Measurements from ENCODE around the gene KLHL17.

The KLHL17 gene

DNA sequence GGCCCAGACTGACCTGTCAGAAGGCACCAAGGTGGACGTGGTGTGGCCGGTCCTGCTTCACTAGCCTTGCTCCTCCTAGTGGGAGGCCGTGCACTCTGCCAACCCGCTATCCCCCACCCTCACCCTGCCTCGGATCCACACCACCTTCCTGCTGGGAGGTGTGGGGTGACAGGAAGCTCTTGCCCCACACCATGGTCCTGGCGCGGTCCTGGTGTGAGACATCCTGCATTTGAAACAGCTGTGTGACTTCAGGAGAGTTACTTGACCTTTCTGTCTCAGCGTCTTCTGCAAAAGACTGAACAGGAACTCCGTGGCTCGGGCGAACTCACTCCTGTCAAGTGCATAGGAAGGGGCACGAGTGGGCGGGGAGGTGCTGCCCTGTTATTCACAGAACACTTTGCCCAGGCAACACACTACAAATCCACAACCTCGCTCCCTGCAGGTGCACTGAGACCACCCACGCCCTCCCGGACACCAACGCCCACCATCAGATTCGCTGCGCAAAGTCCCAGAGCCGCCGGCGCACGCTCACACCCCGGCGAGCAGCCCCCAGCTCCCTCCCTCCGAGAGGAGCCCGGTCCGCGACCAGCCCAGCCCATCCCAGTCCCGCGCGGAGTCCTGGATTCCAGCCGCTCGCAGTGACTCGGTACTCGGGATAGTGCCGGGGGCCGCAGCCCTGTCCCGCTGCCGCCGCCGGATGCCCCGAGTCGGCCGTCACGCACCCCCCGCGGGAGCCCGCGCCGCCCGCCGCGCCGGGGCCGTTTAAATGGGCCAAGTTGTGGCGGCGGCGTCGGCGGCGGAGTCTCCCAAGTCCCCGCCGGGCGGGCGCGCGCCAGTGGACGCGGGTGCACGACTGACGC, 37.0 kb upstream of the KLHL17 start, which contains the start of gene SAMD11:
Gene SAMD11 (plus strand): TSS at position 793 of the 860 bp plus-strand sequence. CDS start 509 bp downstream, outside the sequence.
- peak; percentile 32 for DNase-seq

- no peak for DNase-seq
Observed at GRCh38 chr1:923991-924655, 36.3 kb upstream of the KLHL17 start.

DNA sequence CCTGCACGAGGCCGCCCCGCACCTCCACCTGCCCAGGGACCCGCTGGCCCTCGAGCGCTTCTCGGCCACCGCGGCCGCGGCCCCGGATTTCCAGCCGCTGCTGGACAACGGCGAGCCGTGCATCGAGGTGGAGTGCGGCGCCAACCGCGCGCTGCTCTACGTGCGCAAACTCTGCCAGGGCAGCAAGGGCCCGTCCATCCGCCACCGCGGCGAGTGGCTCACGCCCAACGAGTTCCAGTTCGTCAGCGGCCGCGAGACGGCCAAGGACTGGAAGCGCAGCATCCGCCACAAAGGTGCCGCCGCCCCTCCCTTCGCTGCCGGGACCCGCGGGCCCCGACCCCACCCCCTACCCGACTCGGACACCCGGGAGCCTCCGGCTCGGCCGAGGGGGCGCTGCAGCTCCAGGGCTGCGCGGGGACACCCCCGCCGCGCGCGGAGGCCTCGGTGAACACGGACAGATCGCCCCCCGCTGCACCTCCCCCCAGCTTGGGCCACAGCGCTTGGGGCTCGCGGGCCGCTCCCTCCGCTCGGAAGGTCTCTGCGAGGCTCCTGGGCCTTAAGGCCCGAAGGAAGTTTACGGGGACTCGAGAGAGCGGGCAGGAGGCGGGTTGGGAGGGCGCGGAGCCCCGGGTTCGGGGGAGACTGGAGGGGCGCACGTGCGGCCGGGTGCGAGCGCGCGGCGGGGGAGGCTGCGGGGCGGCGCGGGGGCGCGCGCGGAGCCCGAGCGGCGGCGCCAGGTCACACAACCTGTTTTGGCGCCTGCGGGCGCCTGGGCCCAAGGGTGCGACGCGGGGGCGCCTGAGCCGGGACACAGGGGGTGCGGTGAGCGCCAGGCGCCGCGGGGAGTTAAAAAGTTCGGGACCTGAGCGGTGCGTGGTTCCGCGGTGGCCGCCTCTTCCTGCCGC, 35.5 kb upstream of the KLHL17 start:
- no peak for DNase-seq

GRCh38 chr1:925561-926421, 34.6 kb upstream of the KLHL17 start:
- no peak for DNase-seq

GRCh38 chr1:927234-927633, 33.1 kb upstream of the KLHL17 start:
- no peak for DNase-seq

DNA sequence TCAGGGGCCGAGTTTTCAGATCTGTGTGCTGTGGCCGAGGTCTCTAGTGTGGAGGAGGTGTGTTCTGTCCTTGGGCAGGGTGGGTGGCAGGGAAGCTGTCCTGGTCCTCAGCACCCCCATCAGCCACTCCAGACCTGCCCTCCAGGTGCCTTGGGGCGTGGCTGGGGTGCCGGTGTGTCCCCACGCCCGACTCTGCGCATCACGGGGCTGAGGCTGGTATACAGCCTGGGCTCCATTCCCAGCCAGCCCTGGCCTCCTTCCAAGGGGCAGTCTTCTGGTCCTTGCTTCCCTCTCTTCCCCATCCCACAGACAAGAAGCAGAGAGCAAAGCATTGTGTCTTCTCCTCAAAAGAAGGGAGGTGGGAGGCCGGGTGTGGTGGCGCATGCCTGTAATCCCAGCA, 32.6 kb upstream of the KLHL17 start:
- no peak for DNase-seq

DNA sequence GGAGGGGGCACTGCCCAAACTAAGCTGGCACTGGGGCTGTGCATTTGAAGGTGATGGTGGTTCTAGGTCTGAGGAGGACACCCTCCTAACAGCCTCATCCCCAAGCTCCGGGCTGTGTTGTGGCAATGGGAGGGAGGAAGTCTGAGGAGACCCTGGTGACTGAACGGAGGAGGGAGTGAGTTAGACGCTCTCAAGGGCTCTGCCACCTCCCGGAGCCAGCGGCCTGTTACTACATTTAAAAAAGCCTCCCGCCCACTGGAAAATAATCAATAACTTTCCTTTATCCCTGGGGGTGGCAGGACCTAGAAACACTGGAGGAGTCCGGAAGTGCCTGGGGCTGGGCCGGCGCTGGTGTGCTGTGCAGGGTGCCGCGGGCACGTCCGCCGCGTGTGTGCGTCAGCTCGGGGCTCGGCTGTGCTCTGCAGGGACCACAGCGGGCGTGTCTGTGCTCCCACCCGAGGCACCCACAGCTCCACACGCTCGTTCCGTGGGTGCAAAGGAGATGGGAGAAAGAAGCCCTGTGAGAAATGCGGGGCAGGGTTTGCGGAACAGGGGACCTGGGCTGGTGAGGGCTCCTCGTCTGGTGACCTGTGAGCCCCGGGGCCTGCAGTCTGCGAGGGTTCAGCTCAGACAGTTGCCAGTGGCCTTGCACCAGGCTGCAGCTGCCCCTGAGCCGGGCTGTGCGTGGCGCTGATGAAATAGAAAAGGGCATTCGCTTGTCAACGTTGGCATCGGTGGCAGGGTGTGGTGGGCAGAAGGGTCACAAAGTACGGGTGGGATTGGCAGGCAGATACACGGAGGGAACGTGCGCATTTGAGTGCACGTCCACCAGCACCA, 31.3 kb upstream of the KLHL17 start:
- DNase-seq = no peak

DNA sequence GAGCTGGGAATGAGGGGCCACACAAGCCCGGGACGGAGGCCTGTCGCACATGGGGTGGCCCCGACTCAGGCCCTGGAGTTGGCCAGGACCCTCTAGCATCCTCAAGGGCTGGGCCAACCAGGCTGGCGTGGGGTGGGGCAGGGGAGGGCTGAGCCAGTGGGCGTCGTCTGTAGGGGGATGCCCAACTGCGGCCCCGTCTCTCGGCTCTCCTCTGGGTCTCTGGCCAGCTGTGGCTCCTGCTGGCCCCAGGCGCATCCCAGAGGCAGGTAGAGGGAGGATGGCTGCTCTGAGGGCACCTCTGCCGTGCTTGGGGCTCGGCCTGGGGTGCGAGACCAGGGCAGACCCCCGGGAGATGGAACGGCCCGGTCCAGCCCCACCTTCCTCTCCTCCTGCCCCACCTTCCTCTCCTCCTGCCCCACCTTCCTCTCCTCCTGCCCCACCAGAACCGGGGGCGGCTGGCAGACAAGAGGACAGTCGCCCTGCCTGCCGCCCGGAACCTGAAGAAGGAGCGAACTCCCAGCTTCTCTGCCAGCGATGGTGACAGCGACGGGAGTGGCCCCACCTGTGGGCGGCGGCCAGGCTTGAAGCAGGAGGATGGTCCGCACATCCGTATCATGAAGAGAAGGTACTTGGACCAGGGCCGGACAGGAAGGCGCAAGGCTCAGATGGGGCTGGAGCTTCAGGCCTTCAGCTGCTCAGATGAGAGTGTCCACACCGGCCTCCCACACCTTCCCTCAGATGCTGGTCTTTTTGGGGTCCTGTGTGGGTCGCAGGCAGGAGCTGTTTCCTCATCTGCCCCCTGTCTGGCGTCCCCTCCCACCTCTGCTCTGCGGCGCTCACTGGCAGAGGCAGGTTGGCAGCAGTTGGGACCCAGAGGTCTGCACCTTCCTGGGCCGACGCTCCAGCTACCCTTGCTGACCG, 30.4 kb upstream of the KLHL17 start:
- no peak for DNase-seq

DNA sequence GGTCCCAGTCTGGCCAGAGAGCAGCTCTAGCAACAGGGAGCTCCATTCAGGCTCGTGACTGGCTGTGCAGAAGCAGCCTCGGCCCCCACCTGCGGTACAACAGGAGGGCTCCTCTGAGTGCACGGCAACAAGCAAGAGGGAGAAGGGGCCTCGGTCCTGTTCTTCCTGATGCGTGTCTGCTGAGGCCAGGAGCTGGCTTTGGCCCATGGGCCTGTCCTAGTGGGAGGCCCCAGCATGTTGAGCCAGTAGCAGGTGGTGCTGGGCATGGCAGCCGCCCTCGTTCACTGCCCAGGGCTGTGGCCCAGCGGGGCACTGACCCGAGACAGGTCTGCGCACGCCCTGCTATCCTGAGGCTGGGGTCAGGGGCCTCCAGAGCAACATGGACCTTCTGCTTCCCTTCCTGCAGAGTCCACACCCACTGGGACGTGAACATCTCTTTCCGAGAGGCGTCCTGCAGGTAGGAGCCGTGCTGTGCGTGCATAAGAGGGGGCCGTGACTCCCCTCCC, 29.7 kb upstream of the KLHL17 start:
- no peak for DNase-seq

GRCh38 chr1:931380-932172, 28.8 kb upstream of the KLHL17 start:
- DNase-seq = no peak

- DNase-seq = no peak
Observed at GRCh38 chr1:932173-932510, 28.2 kb upstream of the KLHL17 start.

DNA sequence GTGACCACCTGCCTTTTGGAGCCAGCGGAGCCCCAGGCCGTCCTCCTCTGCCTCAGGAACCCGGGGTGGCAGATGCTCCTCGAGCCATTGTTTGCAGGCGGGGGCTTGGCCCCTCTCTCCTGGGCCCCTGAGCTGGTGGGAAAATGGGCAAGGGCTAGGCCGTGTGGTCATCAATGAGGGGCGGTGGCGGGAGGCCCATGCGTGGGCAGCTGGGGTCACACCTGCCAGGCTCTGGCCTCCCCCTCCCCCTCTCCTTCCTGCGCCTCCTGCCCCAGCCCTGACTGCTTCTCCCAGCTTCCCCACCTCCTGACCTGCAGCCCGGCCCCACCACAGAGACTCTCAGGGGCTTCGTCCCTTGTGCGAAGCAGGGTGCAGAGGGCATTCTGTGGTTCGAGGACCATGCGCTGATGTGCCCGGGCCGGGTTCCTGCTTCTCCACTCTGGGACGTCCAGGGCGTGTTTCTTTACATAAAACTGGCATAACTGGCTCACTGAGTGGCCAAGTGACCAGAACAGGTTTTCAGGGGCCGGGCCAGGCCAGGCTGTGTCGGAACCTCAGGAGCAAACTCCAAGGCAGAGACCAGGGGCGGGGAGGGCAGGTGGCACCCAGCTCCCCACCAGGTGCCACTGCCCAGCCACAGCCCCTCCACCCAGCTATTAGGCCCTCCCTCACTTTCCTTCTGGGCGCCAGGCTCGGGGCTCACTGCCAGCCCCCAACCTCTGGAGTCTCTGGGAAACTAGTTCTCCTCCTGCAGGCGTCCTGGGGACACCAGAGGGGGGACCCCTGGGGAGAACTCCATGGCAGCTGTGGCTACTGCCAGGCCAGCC, 27.4 kb upstream of the KLHL17 start:
- no peak for DNase-seq

DNA sequence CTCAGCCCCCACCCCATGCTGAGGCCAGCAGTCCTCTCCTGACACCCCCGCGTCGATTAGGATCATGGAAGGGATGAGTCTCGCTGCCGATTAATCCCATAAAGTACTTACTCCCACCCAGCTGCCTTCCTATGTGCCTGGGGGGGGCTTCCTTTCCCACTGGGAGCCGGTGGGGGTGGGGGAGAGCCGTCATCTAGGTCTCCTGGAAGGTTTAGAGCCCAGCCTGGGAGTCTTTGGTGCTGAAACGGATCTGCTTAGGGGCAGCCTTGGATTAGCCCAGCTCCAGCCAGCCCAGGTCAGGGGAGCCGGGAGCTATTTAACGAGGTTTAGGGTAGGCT, 26.8 kb upstream of the KLHL17 start:
- DNase-seq = no peak

GRCh38 chr1:934991-935750, 25.2 kb upstream of the KLHL17 start:
- DNase-seq = no peak

- no peak for DNase-seq
Observed at GRCh38 chr1:935751-936231, 24.6 kb upstream of the KLHL17 start.

DNA sequence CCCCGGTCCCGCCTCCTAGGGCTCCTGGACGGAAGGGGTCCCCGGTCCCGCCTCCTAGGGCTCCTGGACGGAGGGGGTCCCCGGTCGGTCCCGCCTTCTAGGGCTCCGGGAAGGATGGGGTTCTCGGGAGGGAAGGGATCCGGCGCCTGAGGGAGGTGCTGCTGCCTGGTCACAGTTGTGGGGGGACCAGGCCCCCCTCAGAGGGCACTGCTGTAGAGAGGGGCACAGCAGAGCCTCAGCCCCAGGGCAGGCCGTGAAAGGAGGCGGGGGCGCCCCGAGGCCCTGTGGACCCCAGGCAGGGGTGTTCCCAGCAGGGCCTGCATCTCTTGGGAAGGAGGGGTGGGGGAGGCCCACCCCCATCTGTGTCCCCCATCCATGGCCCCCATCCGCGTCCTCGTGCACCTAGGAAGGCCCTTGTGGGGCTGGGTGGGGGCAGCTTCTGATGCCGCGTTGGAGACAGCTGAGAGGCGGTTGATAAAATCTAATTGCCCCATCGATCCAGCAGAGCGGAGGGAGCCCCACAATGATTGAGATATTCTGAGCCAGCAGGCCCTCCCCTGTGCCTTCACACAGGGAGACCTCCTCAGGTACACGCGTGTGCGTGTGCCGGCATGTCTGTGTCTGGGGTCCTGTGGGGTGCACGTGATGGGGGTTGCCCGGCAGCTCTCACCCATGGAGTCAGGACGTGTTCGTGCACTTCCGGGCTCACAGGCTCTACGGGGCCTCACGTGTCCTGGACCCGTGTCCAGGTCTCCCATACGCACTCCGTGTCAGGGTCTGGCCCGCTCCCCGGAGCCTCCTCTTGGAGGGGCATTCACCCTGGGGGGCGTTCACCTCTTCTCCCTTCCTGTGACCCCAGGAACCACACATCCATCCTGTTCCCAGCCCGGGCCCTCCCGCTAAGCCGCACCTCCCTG, 23.8 kb upstream of the KLHL17 start:
- DNase-seq = no peak
